Measurements from ENCODE around the gene KRT33A.
"Not testable (repeated sequence)": the region's sequence is repeated elsewhere in the genome, so short reads cannot be mapped to it uniquely, and the experiment has no call there.

KRT33A gene

GRCh38 chr17:41350381-41350878, at the start of gene KRT33A:
Gene KRT33A (minus strand): TSS chr17:41350828. CDS start chr17:41350767, 61 bp downstream.
- not testable (repeated sequence) for DNase-seq (ENCODE audit: low spot score)

DNA sequence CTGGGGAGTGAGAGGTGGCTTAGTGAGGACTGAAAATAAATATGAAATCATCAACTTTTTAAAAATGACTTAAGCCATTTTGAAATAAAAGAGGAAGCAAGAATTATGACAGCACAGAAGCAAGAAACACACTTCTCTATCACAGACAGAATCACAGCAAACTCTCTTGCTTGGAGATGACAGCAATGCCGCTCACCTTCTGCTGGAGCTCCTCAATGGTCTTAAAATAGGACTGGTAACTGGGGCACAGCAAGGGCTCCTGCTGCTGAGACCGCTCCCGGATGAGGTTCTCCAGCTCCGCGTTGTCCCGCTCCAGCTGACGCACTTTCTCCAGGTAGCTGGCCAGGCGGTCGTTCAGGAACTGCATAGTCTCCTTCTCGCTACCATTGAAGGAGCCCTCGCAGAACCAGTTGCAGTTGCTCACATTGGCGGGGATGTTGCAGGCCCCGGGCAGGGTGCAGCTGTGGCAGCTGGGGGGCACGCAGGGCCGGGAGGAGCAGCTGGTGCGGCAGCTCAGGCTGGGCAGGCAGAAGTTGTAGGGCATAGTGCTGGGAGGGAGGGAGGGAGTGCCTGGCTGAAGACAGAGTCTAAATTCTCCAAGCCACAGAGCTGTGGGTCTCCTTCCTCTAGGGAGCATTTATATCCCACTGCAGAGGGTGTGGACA, 46.5 kb upstream of the KRT33A start, which contains the start of gene KRT31:
Gene KRT31 (minus strand): TSS at position 613 of the 665 bp plus-strand sequence. CDS start 69 bp downstream, at position 544.
- no peak for DNase-seq (ENCODE audit: low spot score)

DNA sequence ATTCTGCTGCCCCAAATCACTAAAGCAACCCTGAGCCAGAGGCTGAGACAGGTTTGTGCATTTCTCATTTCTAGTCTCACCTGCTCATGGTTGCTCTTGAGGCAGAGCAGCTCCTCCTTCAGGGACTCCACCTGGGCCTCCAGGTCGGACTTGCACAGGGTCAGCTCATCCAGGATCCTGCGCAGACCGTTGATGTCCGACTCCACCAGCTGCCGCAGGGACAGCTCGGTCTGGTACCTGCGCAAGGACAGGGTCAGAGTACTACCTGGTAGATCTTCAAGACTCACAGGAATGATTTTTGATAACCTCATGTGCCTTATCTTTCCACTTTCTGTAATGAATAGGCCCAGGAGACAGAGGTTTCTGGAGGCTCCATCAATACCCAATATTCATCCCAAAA, 45.7 kb upstream of the KRT33A start:
- no peak for DNase-seq (ENCODE audit: low spot score)

GRCh38 chr17:41395611-41396010, 45.0 kb upstream of the KRT33A start:
- DNase-seq (ENCODE audit: low spot score) = no peak

- DNase-seq (ENCODE audit: low spot score) = not testable (repeated sequence)
These were observed 44.4 kb upstream of the KRT33A start for GRCh38 chr17:41395044-41395443.

DNA sequence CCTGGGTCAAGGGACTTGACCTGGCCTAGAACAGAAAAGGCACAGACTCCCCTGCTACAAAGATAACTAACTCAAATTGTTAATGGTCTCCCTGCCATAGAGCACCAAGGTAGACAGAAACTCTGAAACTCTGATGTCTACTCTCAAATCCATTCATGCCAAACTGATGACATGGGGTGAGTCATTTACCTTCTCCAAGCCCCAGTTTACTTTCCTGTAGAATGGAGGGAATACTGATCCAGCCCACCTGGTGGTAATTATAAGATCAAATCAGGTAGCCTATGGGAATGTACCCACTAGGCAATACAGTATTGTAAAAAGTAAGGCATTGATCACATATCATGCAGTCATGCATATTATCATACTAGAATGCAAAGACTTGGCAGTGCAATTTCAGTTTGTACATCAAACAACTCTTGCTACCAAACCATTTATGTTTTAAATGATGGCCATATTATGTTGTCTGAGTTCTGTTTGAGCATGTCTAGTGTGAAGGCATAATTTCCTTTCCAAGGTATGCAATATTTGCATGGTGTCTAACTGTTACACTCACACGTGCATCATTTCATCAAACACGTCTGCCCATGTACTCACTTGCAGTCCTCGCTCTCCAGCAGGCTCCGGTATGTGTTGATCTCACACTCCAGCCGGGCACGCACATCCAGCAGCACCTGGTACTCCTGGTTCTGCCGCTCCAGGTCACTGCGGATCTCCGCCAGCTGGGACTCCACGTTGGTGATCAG, 43.8 kb upstream of the KRT33A start:
- no peak for DNase-seq (ENCODE audit: low spot score)

DNA sequence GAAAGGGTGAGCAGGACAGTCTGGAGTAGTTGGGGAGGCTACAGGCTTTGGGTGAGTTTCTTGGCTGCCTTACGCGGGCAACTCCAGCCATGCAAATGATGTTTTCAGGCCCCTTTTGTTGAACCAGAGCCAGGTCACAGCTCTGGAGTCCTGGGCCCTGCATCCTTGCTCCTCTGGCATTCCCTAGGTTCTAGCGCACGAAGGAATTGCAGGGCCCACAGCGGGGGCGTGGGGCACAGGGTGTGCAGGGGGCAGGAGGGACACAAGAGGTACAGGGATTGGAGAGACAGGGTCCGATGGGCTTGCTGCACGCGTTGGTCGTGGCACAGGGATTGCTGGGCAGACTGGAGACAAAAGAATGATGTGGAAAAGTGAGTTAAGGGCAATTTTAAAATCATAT, 43.2 kb upstream of the KRT33A start:
- no peak for DNase-seq (ENCODE audit: low spot score)

GRCh38 chr17:41393294-41393693, 42.7 kb upstream of the KRT33A start:
- no peak for DNase-seq (ENCODE audit: low spot score)

DNA sequence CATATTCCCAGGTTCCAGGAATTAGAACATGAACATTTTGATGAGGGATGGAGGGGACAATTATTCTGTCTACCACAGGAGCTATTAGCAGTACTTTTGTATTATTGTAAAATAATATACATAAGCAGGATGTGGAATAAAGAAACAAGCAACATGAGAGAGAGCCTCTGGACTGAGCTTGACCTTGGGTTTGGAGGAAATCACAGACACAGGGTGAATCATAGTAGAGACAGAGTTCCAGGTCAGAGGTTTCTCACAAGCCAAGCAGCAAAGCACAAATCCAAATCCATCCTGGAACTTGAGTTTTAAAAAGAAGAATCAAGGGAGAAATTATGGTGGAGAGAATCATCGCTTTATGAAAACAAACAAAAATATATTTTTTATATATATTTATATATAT, 41.6 kb upstream of the KRT33A start:
- no peak for DNase-seq (ENCODE audit: low spot score)

- no peak for DNase-seq (ENCODE audit: low spot score)
These were observed 40.9 kb upstream of the KRT33A start for GRCh38 chr17:41391535-41391934.

- no peak for DNase-seq (ENCODE audit: low spot score)
These were observed 39.8 kb upstream of the KRT33A start for GRCh38 chr17:41390411-41390938.

DNA sequence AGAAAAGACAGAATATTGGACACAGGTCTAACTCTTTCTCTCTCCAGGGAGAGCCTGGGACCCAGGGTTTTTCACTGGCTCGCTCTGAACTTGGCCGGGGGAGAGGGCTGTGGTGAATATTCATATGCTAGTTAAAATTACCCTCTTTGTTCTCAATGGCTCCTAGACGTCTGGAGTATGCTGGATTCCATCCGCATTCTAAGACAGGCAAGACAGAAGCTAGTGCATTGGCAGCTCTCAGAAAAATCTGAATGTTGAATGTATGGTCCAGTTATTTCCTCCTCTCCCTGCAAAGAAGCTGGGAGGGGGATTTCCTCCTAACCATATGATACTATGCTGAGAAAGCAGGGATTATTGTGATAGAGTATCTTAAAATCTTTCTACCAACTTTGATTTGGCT, 37.0 kb upstream of the KRT33A start:
- DNase-seq (ENCODE audit: low spot score) = no peak

- DNase-seq (ENCODE audit: low spot score) = no peak
These were observed 35.6 kb upstream of the KRT33A start for GRCh38 chr17:41386227-41386626.

DNA sequence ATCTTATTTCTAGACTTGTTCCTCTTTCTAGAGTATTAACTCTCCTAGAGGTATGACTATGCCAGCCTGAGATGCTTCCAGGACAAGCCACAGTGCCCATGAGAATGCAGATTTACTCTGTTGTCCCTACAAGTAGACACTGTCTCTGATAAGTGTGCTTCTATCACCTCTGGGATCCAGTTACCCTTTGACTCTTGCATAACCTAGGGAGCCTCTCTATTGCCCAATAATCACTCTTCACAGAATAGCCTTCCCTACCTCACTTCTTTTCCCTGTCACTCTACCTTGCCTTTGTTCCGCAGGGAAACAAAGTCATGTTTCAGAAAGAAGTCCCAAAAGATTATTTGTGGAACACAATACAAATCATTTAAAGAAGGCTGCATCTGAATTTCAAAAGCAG, 33.1 kb upstream of the KRT33A start:
- DNase-seq (ENCODE audit: low spot score) = no peak

DNA sequence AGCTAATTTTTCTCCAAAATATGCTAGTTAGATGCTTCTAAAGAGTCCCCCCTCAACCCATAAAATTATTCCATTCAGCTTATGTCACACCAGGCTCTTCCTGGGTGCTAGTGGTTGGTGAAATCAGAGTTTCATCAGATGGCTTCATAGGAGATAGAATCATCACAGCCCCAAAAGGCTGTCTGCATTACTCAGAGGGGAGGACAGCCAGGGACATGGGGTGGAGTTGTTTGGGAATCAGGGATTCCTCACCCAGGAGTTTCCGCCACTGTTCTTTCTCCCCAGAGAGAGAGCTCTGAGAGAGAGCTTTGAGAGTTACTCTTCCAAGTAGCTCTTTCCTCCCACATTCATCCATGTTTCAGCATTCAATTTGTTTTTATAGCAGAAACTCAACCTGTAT, 31.8 kb upstream of the KRT33A start:
- DNase-seq (ENCODE audit: low spot score) = no peak

DNA sequence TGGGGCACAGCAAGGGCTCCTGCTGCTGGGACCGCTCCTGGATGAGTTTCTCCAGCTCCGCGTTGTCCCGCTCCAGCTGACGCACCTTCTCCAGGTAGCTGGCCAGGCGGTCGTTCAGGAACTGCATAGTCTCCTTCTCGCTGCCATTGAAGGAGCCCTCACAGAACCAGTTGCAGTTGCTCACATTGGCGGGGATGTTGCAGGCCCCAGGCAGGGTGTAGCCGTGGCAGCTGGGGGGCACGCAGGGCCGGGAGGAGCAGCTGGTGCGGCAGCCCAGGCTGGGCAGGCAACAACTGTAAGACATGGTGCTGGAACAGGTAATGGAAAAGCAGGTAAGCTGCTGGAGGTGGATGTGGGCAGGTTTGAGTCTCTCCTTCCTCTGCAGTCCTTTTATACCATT, 31.3 kb upstream of the KRT33A start, which contains the start of gene KRT34:
Gene KRT34 (minus strand): TSS at position 364 of the 400 bp plus-strand sequence. CDS start 60 bp downstream, at position 304.
- not testable (repeated sequence) for DNase-seq (ENCODE audit: low spot score)

- DNase-seq (ENCODE audit: low spot score) = not testable (repeated sequence)
These were observed 29.5 kb upstream of the KRT33A start for GRCh38 chr17:41380091-41380490.

DNA sequence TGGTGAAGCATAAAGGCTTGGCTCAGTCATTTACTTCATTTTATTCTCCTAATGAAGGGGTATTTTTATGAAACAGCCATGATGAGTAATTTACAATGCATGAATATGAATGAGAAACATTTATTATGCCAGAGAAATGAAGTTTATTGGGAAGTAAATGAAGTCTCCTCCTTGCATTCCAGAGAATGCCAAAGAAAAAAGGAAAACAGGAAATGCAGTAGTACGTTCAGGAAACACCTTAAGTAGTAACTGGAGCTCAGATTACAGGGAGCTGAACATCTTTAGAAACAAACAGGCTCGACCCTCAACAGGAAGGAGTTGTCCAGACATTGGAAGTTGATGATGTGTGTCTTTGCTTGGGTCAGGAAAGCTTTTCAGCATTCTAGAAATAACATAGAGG, 26.9 kb upstream of the KRT33A start:
- no peak for DNase-seq (ENCODE audit: low spot score)

GRCh38 chr17:41369713-41370112, 19.1 kb upstream of the KRT33A start, which contains the start of gene KRT33B:
Gene KRT33B (minus strand): TSS chr17:41369813. CDS start chr17:41369750, 63 bp downstream.
- DNase-seq (ENCODE audit: low spot score) = no peak

DNA sequence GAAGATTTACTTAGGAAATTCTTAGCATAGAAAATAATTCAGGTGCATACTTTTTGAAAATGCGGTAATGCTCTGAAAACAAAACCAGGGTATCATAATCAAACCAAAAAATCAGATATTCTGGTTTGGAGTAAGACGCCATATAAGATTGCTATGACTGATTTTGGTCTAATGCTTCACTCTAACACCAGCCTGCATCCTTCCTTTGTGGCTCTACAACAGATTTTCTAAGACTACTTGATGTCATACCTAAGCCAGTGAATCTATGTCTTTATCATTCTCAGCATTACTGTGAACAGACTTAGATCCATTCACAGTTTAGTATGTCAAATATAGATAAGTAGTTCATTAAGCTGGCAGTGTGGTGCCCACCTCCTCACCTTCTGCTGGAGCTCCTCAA, 18.4 kb upstream of the KRT33A start:
- DNase-seq (ENCODE audit: low spot score) = no peak

- DNase-seq (ENCODE audit: low spot score) = no peak
These were observed 16.9 kb upstream of the KRT33A start for GRCh38 chr17:41367426-41368075.

DNA sequence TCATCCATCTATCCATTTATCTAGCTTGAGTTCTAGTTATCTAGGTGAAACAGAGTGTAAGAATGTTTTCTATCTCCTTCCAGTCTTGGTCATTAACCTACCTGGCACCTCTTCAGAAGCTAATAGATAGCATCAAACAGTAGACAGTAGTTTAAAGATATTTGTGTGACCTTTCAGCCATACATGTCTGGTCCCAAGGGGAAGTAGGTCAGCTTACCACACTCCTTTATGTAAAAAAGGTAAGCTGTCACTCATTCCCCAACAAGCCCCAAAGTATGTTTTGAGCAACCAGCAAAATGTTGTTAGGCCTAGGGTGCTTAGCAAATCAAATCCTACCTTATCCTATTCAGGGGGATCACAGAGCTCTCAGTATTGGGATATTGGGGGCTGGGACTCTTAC, 15.4 kb upstream of the KRT33A start:
- DNase-seq (ENCODE audit: low spot score) = no peak
